Measurements from ENCODE around the gene RPL12.

RPL12 gene

DNA sequence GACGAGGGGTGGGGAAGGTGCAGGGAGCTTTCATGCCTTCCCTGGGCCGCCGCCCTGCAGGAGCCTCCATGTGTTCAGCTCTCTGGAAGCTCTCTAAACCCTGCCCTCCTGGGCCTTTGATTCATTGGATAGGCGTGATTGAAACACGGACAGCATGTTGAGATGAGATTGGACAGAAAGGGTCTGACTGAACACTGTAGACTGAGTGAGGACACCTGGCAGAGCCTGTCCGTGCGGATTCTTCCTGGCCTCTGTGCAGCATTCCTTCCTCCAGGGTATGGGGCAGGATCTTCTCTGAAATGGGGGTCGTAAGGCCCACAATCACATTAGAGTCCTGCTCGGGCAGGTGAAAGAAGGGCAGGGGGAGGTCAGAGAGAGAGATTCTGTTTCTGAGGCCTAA lies 12.8 kb downstream of the RPL12 start:
- no peak for DNase-seq (ENCODE audit: low spot score)

DNA sequence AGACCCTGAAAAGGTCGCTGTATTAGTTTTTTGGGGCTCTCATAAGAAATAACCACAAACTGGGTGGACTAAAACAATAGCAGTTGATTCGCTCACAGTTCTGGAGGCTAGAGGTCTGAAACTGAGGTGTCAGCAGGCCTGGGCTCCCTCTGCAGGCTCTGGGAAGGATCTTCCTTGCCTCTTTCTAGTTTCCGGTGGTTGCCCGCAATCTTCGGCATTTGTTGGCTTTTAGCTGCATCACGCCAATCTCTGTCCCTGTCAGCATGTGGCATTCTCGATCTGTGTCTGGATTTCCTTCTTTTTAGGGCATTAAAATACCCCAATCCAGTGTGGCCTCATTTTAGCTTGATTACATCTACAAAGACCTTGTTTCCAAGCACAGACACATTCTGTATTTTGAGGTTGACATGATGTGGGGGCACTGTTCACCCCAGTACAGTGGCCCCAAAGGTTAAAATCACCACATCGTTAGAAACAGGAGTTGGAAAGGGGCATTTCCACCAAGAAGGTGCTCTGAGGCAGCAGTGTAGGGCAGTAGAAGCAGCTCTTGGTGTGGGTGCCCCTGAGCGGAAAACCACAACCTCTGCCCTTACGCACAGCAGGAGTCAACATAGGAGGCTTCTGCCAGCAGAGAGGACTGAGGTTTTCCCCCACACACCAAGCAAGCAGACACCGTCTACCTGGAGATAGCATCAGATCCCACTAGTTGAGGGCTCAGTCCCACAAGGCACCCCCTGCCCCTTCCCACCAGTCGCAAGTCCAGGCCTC lies 13.5 kb downstream of the RPL12 start:
- no peak for DNase-seq (ENCODE audit: low spot score)

DNA sequence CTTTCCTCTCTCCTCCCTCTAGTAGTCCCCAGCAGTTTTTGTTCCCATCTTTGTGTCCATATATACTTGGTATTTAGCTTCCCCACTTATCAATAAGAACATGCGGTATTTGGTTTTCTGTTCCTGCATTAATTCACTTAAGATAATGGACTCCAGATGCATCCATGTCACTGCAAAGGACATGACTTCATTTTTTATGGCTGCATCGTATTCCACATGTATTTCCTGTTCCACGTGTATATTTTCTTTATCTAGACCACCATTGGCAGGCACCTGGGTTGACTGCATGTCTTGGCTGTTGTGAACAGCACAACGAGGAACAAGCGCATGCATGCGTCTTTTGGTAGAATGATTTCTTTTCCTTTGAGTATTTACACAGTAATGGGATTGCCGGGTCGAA lies 20.8 kb downstream of the RPL12 start:
- DNase-seq (ENCODE audit: low spot score) = no peak

DNA sequence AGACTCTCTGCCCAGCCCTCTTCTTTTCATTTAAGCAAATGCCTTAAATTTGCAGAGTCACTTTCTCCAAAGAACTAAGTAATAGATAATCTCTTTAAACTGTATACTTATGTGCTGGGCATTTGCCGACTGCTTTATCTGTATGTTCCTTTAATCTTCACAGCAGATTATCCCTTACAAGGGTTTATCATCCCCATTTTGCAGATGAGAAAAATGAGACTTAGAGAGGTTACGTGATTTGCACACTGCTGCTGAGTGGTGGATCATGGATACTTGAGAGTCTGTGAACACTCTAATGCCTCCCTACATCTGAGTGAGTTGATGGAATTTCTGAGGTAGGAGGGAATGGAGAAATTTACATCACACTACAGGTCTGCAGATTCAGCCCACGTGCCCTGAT lies 22.9 kb downstream of the RPL12 start:
- DNase-seq (ENCODE audit: low spot score) = no peak

DNA sequence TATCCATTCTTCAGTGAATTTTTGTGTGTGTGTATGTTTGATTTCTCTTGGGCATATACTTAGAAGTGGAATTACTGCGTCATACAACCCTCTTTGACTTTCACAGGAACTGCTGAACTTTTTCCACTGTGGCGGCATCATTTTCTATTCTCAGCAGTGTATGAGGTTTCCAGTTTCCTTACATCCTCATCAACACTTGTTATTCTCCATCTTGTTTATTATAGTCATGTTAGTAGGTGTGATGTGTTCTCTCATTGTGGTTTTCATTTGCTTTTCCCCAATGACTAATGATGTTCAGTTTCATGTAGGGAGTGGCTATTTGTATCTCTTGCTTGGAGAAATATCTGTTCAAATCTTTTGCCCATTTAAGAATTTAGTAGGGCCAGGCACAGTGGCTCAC lies 24.4 kb downstream of the RPL12 start:
- DNase-seq (ENCODE audit: low spot score) = no peak

DNA sequence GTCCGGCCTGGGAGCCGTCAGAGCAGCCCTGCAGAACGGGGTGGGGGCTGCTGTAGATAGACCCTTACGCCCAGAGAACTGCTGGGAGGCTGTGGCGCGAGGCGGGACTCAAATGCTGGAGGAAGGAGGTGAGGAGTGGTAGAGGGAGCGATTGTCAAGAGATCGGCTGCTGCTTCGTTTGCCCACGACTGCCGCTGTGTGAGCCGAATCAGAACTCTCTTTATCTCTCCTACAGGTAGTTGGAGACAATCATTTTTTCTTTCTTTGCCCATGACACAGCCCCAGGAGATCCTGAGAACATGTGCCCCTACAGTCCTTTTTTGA lies 26.6 kb downstream of the RPL12 start:
- DNase-seq (ENCODE audit: low spot score) = peak; percentile 33

DNA sequence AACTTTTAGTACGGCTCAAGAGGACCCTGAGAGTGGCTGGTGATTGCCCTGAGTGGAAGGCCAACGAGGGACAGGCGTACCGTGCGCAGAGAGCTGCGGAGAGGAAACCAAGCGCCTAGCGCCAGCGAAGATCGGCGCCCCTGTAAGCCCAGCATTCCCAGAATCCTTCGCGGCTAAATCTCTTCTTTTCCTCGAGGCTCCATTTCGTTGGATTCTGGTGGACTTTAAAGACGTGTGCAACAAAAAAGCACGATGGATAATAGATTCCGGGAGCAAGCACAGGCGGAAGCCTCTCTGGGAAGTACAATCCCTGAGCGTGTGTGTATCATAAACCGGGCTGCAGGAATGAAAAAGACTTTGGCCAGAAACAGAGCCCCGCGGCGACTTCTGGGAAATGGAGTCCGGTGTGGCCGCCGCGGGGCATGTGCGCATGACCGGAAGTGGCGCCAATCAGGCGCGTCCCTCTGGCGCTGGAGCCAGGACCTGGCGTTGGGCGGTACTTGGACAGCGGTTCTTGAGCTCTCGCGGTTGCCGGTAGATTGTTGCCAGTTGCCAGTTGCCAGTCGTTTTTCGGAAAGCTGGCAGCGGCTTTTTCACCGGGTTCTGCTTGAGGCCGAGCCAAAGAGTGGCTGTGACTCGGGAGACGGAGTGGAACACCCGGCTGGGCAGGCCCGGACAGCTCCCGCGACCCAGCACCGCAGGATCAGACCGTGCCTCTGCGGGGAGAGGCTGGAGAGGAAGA lies 27.1 kb downstream of the RPL12 start, which contains the start of gene ZNF79:
ZNF79 (plus strand) TSS at position 449 of the 742 bp plus-strand sequence. CDS start 406 bp downstream, outside the sequence.
- DNase-seq (ENCODE audit: low spot score) = peak; percentile 94

DNA sequence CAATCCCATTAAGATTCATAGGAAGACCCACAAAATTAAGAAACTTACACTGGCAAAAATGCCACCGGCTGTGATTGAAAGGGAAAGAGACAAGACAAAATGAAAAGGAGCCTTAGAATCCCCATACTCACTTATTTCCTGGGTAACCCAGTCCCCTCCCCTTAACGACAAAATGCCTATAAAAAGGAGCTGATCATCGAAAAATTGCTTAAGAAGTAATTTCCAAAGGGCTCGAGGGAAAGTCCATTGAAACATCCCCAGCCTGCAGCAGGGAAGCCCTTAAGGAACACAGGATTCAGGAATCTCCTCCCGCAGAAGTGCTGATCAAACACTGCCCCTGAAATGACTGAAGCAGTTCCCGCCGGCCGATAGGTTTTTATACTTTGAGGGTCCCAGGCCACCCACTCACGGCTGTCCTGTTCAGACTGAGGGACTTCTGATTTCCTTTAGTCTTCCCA lies 27.7 kb downstream of the RPL12 start:
- DNase-seq (ENCODE audit: low spot score) = no peak

DNA sequence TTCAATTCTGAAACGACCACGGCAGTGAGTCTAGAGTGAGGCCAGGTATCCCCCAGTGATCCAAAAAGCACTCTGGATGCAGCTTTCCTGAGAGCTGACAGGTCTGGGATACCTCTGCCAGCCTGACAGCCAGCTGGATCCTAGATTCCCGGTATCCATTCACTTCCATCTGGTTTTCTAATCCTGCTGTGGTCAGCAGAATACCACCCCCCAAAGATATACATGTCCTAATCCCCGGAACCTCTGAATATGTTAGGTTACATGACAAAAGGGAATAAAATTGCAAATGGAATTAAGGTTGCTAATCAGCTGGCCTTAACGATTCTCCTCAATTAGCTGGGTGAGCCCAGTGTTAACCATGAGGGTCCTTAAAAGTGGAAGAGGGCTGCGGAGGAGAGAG lies 28.4 kb downstream of the RPL12 start:
- DNase-seq (ENCODE audit: low spot score) = no peak

DNA sequence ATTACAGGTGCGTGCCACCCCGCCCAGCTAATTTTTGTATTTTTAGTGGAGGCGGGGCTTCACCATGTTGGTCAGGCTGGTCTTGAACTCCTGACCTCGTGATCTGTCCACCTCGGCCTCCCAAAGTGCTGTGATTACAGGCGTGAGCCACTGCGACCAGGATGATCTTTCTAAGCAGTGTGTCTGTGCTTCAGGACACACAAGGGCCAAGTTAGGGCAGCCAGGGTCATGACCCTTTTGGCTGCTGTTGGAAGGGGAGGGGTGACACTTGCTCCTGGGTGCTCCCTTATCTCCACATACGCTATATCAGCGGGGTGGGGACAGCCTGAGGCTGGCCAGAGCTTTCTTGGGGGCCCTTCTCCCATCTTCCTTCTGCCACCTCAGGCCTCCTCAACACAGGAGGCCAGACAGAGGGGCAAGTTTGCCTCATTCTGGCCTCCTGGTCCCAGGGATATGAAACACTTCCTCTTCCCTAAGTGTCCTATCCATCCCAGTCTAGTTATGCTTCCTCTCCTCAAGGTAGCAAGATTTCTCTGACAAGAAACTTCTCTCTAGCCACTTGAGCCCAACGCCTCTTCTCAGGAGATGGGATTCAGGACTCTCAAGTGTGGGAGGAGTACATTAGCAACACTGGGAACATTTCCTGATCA lies 28.9 kb downstream of the RPL12 start:
- no peak for DNase-seq (ENCODE audit: low spot score)

DNA sequence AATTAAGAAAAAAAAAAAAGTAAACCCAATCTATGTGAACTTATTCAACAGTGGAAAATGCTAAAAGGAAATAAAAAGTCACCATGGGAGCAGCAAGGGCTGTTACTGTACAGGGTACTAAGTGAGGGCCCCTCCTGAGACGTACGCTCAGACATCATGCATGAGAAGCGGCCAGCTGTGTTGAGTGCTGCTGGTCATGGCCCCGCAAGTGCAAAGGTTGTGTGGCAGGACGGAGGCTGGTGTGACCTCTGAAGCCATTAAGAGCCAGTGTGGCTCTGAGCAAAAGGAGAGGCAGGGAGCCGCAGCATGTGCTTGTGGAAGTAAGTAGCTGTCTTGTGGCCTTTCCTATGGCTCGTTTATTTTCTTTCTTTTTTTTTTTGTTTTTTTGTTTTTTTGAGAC lies 30.1 kb downstream of the RPL12 start:
- DNase-seq (ENCODE audit: low spot score) = no peak

DNA sequence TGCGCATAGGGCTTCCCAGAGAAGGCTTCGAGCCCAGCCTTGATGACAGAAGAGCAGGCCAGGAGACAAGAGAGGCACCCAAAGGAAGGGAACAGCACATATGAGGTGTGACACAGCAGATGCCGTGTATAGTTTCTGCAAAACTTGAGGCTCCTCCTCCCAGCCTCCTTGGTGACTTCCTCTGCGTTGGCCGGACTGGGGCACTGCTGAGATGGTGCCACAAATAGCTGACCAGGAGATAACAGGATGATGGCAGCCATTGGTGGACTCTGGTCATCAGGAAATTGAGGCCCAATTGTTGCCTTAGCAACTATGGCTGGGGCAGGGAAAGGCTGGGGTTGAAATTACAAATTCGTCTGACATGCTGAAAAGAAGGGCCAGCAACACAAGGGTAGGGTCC lies 31.9 kb downstream of the RPL12 start:
- DNase-seq (ENCODE audit: low spot score) = no peak

DNA sequence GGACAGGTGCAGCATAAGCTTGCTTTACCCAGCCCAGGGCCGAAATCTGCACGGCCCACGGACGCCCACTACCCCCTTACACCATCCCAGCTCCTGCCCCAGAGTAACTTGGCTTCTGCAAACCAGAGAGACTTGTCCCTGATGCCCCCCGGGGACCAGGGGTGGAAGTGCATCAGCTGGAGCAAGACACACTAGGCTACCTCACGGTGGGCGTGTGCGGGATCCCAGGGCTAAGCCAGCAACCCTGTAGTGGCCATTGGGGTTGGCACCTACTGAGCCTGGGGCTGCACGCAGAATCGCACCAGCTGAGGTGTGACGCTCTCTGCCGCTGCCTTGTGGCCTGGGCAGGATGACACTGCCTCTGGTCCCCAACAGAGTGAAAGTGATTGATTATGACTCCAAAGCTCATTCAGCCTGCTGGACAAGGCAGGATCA lies 33.2 kb downstream of the RPL12 start:
- no peak for DNase-seq (ENCODE audit: low spot score)

DNA sequence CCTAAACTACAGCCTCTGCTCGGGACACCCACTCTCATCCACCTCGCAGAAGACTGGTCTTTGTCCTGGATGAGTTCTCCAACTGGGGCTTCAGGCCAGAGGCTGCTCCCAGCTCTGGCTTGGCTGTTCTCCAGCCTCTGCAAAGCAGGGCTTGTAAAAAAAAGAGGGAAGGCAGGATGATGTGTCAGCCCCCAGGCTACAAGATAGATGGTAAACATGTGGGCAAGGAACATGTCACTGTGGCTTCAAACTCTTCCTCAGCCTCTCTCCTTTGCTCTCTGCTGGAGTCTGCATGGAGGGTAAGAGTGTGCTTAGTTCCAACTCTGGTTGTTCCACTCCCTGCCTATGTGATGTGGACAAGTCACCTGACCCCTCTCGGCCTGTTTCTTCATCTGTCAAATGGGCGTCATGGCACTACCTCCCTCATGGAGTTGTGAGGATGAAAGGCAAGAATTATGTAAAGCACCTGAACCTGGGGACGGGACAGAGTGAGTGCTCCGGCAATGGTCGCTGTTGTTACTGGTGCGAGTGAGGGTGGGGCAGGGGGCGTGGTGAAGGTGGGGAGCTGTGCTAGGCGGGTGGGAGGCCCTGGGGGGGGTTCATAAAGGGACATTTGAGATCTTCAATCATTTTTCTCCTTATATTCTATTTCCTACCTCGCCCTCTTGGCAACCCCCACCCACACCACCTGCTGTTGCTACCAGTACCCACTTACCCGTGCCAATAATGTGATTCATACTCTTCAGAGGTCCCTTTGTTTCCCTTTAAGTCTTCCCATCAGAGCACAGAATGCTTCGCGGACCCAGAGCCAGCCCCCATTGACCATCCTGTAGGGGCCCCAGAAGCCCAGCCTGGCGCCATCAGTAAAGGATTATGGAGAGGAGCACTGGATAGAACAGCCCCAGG lies 33.8 kb downstream of the RPL12 start:
- DNase-seq (ENCODE audit: low spot score) = no peak

DNA sequence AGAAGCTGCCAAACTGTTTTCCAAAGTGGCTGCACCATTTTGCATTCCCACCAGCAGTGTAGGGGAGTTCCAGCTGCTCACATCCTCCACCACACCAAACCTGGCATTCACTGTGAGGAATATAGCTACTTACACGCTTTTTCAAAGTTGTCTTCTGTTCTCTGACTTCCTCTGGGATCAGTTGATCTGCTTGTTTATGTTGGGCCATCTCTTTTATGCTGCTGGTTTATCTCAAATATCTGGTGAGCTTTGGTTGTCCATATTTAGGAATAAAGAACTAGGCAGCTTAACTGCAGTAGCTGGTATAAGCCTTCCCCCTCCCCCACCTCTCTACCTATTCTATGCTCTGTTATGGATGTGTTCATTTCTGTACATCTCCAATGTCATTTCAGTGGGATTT lies 35.5 kb downstream of the RPL12 start:
- DNase-seq (ENCODE audit: low spot score) = no peak

DNA sequence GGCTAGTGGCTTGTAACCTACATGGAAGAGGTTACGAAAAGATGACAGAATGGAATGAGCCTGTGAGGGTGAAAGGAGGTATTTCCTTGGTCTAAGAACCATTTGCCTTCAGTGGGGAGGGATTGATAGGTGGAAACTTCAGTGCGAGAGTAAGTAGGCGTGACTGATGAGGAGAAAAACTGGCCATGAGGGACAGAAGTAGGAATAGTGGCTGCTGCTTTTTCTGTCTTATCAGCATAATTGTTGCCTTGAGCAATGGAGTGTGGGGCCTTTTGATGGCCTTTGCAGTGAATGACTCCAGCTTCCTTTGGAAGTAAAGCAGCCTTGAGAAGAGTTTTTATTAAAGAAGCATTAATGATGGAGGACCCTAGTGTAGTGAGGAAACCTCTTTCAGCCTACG lies 36.1 kb downstream of the RPL12 start:
- DNase-seq (ENCODE audit: low spot score) = no peak

DNA sequence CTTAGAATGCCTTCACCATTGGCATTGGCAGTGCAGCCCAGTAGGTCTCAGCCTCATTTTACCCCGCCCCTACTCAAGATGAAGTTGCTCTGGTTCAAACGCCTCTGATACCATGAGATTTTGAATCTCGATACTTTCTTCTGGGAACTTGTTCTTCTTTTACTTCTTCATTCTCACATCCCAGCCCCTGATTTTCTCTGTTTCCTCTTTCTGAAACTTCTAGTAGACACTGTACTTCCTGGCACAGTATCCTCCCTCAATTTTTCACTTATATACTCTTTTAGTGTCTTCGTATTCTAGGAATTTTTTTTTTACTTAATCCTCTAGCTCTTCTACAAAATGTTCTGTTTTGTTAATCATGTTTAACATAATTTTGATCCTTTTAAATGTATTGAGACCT lies 40.1 kb downstream of the RPL12 start:
- no peak for DNase-seq (ENCODE audit: low spot score)

DNA sequence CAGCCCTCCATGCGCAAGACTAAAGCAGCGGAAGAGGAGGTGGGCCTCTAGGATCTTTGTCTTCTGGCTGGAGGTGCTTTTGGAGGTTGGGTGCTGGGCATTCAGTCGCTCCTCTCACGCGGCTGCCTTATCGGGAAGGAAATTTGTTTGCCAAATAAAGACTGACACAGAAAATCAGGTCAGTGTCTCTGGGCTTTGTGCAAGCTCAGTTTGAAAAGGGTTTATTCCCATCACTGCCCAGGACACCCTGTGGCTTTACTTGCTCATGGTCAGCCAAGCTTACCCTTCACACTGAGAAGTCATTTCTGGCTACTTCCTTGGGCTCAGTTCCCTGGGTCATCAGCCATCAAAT lies 43.7 kb downstream of the RPL12 start:
- no peak for DNase-seq (ENCODE audit: low spot score)

DNA sequence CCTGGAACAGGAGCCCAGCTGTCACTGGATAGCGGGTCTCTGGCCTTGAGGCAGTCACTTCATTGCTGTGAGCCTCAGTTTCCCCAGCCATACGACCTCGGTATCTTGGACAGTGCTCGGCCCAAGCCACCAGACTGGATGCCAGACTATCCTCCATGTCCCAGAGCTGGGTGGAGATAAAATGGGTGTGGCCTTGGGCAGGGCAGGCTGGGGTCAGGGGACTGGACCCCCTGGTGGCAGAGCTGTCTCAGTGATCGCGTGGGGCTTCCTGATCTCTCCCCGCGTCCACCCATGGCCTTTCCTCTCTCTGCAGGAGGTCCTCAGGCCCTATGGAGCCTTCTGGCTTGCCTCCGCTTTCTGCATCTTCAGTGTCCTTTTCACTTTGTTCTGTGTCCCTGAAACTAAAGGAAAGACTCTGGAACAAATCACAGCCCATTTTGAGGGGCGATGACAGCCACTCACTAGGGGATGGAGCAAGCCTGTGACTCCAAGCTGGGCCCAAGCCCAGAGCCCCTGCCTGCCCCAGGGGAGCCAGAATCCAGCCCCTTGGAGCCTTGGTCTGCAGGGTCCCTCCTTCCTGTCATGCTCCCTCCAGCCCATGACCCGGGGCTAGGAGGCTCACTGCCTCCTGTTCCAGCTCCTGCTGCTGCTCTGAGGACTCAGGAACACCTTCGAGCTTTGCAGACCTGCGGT lies 44.3 kb downstream of the RPL12 start:
- DNase-seq (ENCODE audit: low spot score) = no peak

DNA sequence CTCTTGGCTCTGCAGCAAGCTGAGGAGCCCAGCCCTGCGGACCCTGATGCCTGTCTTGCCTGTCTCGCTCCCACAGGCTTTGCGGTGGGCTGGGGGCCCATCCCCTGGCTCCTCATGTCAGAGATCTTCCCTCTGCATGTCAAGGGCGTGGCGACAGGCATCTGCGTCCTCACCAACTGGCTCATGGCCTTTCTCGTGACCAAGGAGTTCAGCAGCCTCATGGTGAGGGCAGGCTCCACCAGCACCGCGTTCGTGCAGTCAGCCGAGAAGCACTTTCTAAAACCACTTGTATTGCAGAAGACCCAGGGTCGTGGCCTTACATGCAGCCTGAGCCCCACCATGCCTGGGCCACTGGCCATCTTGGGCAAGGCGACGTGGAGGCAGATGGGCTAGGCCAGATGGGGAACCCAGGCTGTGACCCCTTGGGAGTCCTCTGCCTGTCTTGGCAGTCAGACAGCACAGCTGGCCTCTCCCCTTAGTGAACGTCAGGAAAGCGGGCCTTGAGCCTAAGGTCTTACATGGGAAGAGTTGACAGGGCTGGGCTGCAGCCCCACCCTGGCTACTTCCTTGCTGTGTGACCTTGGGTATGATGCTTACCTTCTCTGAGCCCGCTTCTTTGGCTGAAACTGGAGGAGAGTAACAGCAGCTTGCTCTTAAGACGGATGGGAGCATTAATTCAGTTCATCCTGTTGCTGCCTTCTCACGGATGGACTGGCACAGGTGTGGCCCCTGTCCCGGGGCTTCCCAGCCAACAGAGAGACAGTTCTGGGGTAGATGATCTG lies 45.7 kb downstream of the RPL12 start:
- DNase-seq (ENCODE audit: low spot score) = no peak

DNA sequence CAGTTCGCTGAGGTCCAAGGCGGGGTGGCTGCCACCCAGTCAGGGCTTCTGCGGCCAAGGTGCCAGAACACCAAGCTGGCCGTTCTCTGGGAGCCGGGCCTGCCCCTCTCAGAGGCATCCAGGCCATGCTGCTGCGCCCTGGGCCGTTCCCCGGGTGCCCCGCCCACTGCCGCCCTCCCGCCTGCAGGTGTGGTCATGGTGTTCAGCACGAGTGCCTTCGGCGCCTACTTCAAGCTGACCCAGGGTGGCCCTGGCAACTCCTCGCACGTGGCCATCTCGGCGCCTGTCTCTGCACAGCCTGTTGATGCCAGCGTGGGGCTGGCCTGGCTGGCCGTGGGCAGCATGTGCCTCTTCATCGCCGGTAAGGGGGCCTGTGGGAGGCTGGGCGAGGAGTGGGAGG lies 46.6 kb downstream of the RPL12 start:
- no peak for DNase-seq (ENCODE audit: low spot score)
